Ecto neural progenitor cell (in vitro differentiated cells): Measurements from ENCODE around the gene CACNA1H.

Experiments
- DNase-seq: peaks from one replicate; pipeline ENCODE4 v3.0.0-alpha.2; 2018; ENCODE audit warnings: low spot score

The CACNA1H gene

GRCh38 chr16:1211451-1212268, 58.8 kb downstream of the CACNA1H start:
- DNase-seq: no peak

- DNase-seq: no peak
Observed at GRCh38 chr16:1212616-1213194, 59.8 kb downstream of the CACNA1H start.

- DNase-seq: no peak
Observed at GRCh38 chr16:1213231-1213630, 60.3 kb downstream of the CACNA1H start.

- DNase-seq: no peak
Observed at GRCh38 chr16:1213796-1214372, 61.0 kb downstream of the CACNA1H start.

GRCh38 chr16:1214719-1215118, 61.8 kb downstream of the CACNA1H start:
- DNase-seq: no peak

- no peak for DNase-seq
Observed at GRCh38 chr16:1215574-1216295, 62.8 kb downstream of the CACNA1H start.

- no peak for DNase-seq
Observed at GRCh38 chr16:1216296-1216619, 63.4 kb downstream of the CACNA1H start.

- no peak for DNase-seq
Observed at GRCh38 chr16:1216681-1217400, 63.9 kb downstream of the CACNA1H start.

GRCh38 chr16:1217526-1217925, 64.6 kb downstream of the CACNA1H start:
- DNase-seq: no peak

- DNase-seq: no peak
Observed at GRCh38 chr16:1218061-1218929, 65.4 kb downstream of the CACNA1H start.

- DNase-seq: no peak
Observed at GRCh38 chr16:1218930-1219611, 66.2 kb downstream of the CACNA1H start.

- DNase-seq: no peak
Observed at GRCh38 chr16:1220098-1220728, 67.3 kb downstream of the CACNA1H start.

- no peak for DNase-seq
Observed at GRCh38 chr16:1220841-1221627, 68.1 kb downstream of the CACNA1H start.

GRCh38 chr16:1221628-1222552, 69.0 kb downstream of the CACNA1H start:
- DNase-seq: no peak

- no peak for DNase-seq
Observed at GRCh38 chr16:1222553-1223354, 69.8 kb downstream of the CACNA1H start.

- DNase-seq: no peak
Observed at GRCh38 chr16:1223355-1224214, 70.7 kb downstream of the CACNA1H start.
